Activated CD8-positive, alpha-beta memory T cell treated with anti-CD3 and anti-CD28 coated beads, Interleukin-2, amount 50 U/mL, for 4 hours (primary cell): Measurements from ENCODE around the gene RRAGA.
"Not testable (repeated sequence)": the region's sequence is repeated elsewhere in the genome, so short reads cannot be mapped to it uniquely, and the experiment has no call there.

Source experiments
- DNase-seq: peaks from one replicate; pipeline ENCODE4 v3.0.0-alpha.2; 2020

RRAGA gene, protein sequence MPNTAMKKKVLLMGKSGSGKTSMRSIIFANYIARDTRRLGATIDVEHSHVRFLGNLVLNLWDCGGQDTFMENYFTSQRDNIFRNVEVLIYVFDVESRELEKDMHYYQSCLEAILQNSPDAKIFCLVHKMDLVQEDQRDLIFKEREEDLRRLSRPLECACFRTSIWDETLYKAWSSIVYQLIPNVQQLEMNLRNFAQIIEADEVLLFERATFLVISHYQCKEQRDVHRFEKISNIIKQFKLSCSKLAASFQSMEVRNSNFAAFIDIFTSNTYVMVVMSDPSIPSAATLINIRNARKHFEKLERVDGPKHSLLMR

DNA sequence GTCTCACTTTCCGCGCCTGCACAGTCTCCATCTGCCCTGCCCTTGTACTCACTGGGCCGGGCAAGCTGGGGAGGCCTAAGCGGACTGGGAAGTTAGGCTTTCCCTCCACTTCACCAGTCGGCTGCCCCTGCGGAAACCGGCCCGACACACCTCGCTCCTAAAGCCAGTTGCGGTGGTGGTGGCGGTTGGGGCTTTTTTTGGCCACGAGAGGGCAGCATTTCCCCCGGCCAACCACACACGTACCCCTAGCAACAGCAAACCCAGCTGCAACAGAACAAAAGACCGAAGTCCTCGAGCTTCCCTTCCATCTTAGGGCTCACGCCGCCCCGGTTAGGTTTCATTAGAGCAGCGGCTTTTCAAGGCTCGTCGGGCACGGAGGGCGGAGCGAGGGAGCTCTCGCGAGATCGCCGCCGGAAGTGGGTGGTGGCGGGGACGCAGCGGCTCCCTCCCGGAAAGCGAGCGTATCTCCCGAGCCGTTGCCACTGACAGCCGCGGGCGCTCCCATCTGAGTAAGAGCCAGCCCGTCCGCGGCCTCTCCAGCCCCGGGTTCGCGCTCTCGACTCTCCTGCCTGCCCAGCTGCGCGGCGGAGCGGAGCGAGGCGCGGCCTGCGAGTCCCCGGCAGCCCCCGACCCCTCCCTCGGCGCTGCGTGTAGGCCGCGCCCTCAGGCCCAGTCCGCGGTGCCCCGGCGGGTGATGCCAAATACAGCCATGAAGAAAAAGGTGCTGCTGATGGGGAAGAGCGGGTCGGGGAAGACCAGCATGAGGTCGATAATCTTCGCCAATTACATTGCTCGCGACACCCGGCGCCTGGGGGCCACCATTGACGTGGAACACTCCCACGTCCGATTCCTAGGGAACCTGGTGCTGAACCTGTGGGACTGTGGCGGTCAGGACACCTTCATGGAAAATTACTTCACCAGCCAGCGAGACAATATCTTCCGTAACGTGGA, at the start of gene RRAGA:
Gene RRAGA, plus strand, starts transcription at position 462 of the 951 bp plus-strand sequence. Its CDS starts 233 bp downstream, at position 695.
- DNase-seq = peak; percentile 94

DNA sequence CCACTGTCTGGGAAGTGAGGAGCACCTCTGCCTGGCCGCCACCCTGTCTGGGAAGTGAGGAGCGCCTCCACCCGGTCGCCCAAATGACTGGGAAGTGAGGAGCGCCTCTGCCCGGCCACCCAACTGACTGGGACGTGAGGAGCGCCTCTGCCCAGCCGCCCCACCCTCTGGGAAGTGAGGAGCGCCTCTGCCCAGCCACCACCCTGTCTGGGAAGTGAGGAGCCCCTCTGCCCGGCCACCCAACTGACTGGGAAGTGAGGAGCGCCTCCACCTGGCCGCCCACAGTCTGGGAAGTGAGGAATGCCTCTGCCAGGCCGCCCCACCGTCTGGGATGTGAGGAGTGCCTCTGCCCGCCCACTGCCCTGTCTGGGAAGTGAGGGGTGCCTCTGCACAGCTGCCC, 49.1 kb upstream of the RRAGA start:
- no peak for DNase-seq

DNA sequence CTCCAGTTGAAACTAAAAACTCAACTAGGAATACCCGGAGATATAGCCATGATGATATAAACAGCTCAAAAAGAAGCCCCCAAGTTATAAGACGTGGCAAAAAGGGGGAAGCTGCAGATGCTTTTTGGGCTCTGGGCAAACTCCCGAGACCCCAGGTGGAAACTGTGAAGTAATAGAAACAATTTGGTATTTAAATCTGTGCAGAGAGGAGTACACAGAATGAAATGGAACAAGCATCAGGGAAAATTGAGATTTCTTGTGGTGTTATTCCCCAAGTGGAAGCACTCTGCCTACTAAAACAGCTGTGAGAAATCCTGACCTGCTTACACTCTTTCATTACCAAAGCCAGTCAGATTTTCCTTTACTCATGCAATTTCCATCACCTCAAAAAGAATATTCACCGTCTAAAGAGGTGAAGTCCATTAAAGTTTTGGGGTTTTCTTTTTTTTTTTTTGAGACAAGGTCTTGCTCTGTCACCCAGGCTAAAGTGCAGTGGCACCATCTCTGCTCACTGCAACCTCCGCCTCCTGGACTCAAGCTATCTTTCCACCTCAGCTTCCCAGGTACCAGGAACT, 39.7 kb upstream of the RRAGA start:
- no peak for DNase-seq

DNA sequence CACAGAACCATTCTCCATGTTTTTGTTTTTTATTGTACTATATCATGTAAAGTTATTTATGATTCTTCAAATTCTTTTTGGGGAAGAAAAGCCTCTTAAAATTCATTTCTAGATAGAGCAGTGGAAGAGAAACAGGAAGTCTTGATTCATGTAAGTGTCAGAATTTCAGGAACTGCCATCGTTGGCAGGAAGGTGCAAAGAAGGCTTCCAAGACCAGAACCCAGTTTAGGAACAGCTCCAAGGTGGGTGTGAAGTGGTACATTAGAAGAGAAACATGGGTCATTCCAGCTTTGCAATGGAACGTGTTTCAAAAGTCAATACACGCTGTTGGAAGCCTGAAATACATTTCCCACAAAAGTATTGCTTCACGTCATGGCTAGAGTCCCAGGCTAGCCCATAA, 31.0 kb upstream of the RRAGA start:
- DNase-seq = no peak

DNA sequence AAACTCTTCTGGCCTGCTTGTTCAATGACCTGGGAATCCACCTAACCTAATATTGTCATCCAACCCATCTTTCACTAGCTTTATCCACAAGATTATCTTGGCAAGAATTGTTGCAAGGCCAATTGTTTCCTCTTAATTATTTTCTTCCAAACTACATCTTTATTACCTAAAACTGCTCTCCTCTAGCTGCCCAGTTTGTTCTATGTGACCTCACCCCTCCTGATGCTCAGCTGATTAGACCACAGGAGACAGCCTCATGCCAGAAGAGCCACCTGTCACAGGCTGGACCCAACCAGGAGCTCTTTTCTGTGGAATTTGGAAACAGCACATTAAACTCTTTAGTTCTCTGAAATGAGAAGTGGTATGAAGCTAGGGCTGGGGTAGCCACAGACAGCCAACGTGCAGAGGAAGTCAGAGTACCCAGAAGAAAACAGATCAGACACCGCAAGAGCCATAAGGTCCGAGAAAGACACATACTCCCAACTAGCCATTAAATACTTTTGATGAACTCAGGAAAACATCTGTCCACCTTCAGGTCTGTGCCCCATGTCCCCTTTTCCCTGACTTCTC, 28.3 kb upstream of the RRAGA start:
- no peak for DNase-seq

DNA sequence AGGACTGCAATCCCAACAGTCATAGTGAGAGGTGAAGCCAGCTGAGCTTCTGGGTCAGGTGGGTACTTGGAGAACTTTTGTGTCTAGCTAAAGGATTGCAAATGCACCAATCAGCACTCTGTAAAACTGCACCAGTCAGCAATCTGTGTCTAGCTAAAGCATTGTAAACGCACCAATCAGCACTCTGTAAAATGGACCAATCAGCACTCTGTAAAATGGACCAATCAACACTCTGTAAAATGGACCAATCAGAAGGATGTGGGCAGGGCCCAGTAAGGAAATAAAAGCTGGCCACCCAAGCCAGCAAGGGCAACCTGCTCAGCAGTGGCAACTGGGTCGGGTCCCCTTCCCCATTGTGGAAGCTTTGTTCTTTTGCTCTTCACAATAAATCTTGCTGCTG, 27.6 kb upstream of the RRAGA start:
- DNase-seq = not testable (repeated sequence)

DNA sequence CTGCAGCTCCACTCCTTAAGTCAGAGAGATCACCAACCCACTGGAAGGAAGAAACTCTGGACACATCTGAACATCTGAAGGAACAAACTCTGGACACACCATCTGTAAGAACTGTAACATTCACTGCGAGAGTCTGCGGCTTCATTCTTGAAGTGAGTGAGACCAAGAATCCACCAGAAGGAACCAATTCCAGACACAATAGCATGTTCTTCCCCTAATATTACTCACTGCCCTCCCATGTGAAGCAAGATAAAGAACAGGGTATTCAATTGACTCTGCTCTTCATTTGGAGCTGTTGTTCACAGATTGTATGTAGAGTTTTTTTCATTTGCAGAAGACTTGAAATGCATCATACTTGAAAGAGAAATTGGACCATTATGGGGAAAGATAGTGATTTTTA, 27.0 kb upstream of the RRAGA start:
- no peak for DNase-seq

DNA sequence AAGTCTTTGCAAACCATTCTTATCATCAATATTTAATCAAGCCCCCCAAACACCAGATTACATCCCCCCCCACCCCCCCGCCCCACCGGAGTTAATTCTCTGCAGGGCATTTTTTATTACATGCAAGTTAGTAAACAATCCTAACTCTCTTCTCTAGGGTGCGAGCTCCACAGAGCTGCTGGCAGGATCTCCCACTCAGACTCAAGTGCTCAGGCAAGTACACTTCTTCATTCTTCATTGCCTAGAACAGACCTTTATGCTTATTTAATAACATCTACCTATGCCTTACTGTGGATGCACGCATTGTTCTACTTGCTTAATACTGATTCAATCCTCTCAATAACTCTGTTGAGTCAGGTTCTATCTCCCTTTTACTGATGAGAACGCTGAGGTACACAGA, 26.1 kb upstream of the RRAGA start:
- DNase-seq = no peak

DNA sequence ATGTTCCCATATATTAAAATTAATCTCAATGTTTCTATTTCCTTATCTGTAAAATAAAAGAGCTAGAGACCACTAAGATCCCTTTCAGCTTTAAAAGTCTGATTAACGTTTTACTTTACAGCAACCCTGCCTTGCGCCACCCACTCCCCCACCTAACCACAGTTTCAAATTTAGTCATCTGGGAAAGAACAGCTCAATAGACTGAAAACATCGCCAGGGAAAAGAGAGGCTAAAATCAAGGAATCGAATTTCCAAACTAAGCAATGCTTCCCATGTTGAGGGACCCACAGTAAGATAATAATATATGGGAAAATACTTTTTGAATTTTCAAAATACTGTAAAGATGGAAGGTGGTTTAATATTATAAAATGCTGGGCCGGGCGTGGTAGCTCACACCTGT, 22.9 kb upstream of the RRAGA start:
- DNase-seq = no peak

DNA sequence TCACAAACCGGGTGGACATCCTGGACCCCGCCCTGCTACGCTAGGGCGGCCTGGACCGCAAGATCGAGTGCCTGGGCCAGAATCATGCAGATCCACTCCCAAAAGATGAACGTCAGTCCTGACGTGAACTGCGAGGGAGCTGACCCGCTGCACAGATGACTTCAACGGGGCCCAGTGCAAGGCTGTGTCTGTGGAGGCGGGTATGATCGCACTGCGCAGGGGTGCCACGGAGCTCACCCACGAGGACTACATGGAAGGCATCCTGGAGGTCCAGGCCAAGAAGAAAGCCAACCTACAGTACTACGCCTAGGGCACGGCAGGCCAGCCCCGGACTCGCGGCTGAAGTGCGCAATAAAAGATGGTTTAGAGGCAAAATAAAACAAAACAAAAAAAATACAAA, 21.4 kb upstream of the RRAGA start:
- DNase-seq = no peak

DNA sequence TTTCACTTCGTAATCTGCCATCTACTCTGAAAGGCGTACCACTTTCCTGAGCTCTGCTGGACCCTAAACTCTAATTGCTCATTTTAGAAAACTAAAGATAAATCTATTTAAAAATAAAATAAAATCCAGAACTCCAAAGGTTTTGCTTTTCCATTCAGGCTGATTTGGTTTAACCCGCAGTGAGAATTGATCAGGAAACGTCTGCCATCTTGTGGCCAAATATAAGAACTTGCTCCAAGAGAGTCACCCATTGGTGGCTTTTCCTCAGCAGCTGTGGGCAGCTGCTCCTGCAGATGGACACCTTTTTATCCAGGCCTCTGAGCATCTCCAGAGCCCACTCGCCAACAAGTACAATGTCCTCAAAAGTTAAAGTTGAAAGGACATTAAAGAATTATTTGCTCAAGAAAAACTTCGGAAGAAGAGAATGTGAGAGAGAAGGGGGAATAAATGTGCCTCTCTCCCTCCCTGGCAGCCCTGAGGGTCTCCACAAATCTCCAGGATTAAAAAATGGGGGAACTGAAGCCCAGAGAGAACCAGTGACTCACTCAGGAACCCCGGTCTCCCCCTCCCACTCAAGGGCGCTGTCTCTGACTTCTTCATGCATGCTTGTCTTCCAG, 20.3 kb upstream of the RRAGA start:
- DNase-seq = peak; percentile 18

DNA sequence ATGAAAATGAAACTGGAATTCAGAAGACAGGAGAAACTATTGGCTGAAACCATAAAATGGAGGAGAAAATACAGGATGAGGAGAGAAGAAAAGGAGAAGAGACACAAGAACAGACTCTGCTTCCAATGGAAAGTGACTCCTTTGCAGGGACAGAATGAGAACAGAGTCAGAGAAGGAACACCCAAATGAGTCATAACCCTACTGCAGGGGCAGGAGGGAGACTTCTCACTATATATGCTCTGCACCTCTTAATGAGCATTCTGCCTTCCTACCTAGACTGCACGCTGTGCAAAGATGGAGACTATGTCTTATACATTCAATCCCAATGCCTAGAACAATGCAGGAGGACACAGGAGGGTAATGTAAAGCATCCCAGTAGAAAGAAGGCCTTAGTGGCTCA, 18.3 kb upstream of the RRAGA start:
- DNase-seq = no peak

DNA sequence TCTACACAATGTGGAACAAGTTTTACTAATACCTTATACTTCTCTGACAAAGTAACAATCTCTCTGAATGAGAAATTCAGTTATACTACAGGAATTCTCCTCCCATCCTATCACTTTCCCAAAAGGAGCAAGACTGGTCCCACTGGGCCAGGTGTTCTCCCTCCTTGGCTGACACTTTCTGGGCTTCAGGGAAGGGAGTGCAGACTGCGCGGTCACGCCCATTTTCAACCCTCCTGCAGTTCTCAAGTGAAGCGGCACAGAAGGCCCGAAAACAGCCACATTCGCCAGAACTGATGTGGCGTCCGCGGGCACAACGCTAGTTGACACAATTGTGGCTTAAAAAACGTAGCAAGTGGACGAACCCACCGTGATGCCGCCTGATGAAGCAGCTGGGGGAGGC, 16.8 kb upstream of the RRAGA start:
- no peak for DNase-seq

DNA sequence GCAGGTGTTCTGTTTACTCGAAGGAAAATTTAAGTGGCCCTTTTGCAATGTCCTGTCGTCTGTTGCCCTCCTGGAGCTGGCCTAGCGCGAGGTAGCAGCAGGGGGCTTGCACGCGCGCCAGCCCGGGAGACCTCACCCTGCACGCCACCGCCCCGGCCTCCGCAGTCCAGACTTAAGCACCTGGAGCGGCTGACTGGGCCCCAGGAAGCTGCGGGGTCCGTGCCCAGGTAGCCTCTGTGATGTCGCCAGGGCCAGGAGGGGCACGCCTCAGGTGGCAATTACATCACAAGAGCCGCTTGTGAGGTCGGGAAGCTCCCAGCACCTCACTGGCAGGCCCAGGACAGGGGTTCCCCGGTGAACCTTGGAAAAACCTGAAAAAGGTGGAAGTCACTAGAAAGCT, 16.2 kb upstream of the RRAGA start, which contains the start of gene SAXO1:
Gene SAXO1, minus strand, starts transcription at position 195 of the 400 bp plus-strand sequence. CDS start 301 bp downstream, outside the sequence.
- no peak for DNase-seq

DNA sequence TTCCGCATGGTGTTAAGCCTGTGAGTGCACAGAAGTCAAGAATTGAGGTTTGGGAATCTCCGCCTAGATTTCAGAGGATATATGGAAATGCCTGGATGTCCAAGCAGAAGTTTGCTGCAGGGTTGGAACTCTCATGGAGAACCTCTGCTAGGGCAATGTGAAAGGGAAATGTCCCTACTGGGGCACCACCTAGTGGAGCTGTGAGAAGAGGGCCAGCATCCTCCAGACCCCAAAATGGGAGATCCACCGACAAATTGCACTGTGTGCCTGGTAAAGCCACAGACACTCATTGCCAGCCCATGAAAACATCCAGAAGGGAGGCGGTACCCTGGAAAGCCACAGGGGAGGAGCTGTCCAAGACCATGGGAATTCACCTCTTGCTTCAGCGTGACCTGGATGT, 12.6 kb upstream of the RRAGA start:
- no peak for DNase-seq

DNA sequence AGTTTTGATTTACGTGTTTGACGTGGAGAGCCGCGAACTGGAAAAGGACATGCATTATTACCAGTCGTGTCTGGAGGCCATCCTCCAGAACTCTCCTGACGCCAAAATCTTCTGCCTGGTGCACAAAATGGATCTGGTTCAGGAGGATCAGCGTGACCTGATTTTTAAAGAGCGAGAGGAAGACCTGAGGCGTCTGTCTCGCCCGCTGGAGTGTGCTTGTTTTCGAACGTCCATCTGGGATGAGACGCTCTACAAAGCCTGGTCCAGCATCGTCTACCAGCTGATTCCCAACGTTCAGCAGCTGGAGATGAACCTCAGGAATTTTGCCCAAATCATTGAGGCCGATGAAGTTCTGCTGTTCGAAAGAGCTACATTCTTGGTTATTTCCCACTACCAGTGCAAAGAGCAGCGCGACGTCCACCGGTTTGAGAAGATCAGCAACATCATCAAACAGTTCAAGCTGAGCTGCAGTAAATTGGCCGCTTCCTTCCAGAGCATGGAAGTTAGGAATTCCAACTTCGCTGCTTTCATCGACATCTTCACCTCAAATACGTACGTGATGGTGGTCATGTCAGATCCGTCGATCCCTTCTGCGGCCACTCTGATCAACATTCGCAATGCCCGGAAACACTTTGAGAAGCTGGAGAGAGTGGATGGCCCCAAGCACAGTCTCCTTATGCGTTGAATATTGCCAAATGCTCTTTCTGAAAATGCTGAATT, 850 bp downstream of the RRAGA start:
- DNase-seq = no peak

DNA sequence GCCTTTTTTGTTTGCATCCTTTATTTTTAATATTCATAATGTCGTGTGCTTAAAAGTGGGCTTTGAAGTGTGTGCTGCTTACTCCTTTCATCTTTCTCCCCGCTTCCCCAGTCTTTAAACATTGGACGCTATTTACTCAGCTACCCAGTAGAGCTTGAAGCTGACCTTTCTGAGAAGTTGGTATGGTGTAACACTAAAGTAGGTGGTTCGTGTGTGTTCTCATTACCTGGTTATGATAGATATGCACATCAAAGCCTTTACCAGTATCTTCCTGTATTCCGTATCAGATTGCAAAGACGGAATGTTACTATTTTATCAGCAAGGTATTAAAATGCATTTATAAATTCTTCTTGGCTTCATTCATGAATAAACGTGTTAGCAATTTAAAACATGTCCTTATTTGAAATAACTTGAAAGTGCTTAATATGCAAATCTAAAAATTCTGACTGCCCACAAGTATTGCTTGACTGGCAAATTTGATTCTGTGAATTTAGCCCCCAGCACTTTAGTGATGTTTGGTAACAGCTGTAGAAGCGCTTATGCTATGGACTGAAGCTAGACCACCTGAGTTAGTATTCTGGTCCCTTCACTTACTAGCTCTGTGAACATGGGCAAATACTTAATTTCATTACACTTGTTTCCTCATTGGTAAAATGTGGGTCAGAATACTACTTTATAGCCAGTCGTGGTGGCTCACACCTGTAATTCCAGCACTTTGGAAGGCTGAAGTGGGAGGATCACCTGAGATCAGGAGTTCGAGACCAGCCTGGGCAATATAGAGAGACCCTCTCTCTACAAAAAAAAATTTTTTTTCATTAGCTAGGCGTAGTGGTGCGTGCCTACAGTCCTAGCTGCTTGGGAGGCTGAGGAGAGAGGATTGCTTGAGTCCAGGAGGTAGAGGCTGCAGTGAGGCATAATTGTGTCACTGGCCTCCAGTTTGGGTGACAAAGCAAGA, 1.7 kb downstream of the RRAGA start:
- DNase-seq = no peak

DNA sequence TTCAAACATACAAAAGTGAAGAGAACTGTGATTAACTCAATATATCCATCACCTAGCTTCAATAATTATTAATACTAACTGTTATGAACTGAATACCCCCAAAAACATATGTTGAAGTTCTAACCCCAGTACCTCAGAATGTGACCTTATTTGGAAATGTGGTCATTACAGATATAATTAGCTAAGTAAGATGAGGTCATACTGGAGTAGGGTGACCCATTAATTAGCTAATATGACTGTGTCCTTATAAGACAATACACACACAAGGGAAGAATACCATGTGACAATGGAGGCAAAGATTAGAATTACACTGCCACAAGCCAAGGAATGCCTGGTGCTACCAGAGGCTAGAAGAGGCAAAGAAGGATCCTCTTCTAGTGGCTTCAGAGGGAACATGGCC, 7.8 kb downstream of the RRAGA start:
- no peak for DNase-seq

DNA sequence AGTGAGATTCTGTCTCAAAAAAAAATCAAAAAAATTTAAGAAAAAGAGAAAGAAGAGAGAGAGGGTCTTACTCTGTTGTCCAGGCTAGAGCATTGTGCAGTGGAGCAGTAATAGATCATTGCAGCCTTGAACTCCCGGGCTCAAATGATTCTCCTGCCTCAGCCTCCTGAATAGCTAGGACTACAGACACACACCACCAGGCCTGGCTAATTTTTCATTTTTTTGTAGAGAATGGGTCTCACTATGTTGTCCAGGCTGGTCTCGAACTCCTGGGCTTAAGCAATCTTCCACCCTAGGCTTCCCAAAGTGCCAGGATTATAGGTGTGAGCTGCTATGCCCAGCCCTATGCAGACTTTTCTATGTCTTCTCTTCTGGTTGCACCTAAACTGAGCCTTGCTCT, 25.0 kb downstream of the RRAGA start:
- no peak for DNase-seq

DNA sequence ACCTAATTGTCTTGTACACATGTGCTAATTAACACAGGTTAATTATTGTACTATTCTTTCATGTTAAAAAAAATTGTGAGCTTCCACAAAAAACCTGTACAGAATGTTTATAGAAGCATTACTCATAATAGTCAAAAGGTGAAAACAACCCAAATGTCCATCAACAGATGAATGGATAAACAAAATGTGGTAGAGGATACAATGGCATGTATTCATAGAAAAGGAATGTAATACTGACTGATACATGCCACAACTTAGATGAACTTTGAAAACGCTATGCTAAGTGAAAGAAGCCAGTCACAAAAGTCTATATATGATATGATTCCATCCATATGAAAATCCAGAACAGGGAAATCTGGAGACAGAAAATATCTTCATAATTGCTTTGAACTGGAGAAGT, 25.6 kb downstream of the RRAGA start:
- DNase-seq = no peak

DNA sequence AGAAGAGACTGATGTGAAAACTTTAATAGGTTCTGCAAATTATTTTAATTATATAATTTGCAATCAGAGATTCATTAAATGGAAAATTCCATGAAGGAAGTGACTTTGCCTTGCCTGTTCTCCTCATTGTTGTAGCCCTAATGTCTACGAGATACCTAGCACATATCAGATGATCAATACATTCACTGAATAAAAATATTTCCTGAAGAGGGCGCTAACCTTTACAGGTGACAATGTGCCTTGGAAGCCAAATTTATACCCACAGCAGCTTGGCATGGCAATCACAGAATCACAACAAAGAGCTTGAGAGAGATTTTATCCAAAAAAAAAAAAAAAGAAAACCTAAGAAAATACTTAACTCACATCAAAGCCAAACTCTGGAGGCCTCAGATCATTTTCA, 36.1 kb downstream of the RRAGA start:
- no peak for DNase-seq
